PC-9 (cell line): Measurements from ENCODE around the gene DHCR7.

Experiments used
- CTCF ChIP-seq: fragments of 200-600 bp; sonication (generic); conservative IDR thresholded peaks from 2 replicates; pipeline ENCODE4 v1.6.1; 2017; ENCODE audit warnings: mixed run types, antibody characterized with exemption, mild to moderate bottlenecking, moderate library complexity
- EZH2 ChIP-seq: fragments of 200-600 bp; sonication (generic); IDR thresholded peaks from 2 replicates; pipeline ENCODE4 v1.8.0; 2017; ENCODE audit warnings: antibody characterized with exemption, low read depth

- no peak for TF ChIP-seq CTCF
- no peak for TF ChIP-seq EZH2
Observed at GRCh38 chr11:71421392-71421950, 26.7 kb downstream of the DHCR7 start.
